AG04450 (cell line): ENCODE measurements around the gene CRYBG2. TPM values are rescaled to one million over a fixed set of nuclear protein-coding genes. Genes with fewer than 3 reads are reported as not detected.

Source experiments
- CTCF ChIA-PET: fragments of 300-600, 350-600 bp; formaldehyde crosslinking; extraction: SDS; loops from one replicate; lab custom pipeline; 2022; ENCODE audit warnings: antibody characterized with exemption, inconsistent platforms; lab: Charles Lee
- POLR2A ChIA-PET: fragments of 350-600 bp; formaldehyde crosslinking; extraction: SDS; loops from one replicate; lab custom pipeline; 2021; ENCODE audit warnings: antibody characterized with exemption, inconsistent platforms; lab: Yijun Ruan, JAX
- DNase-seq: peaks from one replicate; pipeline ENCODE4 v3.0.0-alpha.2; 2011; ENCODE audit warnings: low read depth, low spot score
- H3K27ac ChIP-seq: one replicate; pipeline ENCODE4 v1.5.1; 2012; ENCODE audit warnings: low read depth, low read length, control low read depth
- H3K27me3 ChIP-seq: one replicate; pipeline ENCODE4 v1.6.0; 2012; ENCODE audit warnings: low read length; ENCODE audit not compliant: control insufficient read depth, insufficient read depth
- H3K4me3 ChIP-seq: 2 replicates; pipeline ENCODE4 v1.5.1; 2011; ENCODE audit warnings: mild to moderate bottlenecking, low read depth, low read length, control low read depth
- H3K9me3 ChIP-seq: 2 replicates; pipeline ENCODE4 v1.5.1; 2012; ENCODE audit warnings: low read length; ENCODE audit not compliant: control insufficient read depth, insufficient read depth
- polyA plus RNA-seq: library from polyadenylated mRNA; depleted of rRNA; stranded (reverse); fragments of >200 nt; gene quantifications from 2 replicates; pipeline ENCODE4 v1.2.3, GENCODE V29; 2011
- TF ChIP-seq, protein P1 (sequence below): IDR thresholded peaks from 2 replicates; pipeline ENCODE4 v1.5.1; 2011; ENCODE audit warnings: low read depth, low read length, control low read depth, inconsistent platforms

The CRYBG2 gene
- polyA plus RNA-seq, 1 experiment: not detected

DNA sequence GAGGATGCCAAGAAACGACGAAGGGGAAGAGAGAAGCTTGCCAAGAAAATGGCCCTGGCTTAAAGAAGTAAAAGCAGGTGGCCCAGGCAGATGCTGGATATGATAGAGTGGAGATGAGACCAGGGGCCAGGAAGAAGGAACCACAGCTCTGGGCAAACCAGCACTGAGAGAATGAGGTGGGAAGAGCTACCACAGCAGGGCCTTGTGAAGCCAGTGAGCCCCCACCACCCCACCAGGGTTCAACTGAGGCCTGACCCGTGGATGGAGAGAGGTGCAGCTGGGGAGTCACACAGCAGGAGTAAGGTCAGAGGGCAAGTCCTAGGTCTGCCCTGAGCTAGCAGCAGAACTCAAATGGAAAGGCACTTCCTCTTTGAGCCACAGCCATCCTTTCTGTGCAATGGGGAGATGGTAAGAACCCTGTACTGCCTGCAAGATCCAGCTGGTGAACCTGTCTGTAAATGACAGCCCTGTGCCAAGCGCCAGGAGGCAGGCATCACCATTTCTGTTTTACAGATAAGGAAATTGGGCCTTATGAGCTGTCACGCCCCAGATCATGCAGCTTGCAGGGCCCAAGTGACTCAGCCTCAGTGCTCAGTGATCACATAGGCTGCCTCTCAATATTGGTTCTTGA is 65.5 kb downstream of the CRYBG2 start:
- no peaks in the 10 kb centered on the region for H3K27me3 ChIP-seq
- ChIA-PET CTCF (interaction anchor here (0.7 to 1.3 kb wide), 4 partner anchors 13 to 129 kb away, joined by 3 to 6 read pairs (median 4); partner anchors contain the start of gene CEP85), POLR2A (no interaction called here)
- no peak overlapping the region for H3K4me3 ChIP-seq
- DNase-seq: no peak
- TF ChIP-seq, protein P1, sequence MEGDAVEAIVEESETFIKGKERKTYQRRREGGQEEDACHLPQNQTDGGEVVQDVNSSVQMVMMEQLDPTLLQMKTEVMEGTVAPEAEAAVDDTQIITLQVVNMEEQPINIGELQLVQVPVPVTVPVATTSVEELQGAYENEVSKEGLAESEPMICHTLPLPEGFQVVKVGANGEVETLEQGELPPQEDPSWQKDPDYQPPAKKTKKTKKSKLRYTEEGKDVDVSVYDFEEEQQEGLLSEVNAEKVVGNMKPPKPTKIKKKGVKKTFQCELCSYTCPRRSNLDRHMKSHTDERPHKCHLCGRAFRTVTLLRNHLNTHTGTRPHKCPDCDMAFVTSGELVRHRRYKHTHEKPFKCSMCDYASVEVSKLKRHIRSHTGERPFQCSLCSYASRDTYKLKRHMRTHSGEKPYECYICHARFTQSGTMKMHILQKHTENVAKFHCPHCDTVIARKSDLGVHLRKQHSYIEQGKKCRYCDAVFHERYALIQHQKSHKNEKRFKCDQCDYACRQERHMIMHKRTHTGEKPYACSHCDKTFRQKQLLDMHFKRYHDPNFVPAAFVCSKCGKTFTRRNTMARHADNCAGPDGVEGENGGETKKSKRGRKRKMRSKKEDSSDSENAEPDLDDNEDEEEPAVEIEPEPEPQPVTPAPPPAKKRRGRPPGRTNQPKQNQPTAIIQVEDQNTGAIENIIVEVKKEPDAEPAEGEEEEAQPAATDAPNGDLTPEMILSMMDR: no peak
- H3K27ac ChIP-seq: no peak overlapping the region
- no peaks in the 10 kb centered on the region; the same call in 1 of the 2 replicates for H3K9me3 ChIP-seq

DNA sequence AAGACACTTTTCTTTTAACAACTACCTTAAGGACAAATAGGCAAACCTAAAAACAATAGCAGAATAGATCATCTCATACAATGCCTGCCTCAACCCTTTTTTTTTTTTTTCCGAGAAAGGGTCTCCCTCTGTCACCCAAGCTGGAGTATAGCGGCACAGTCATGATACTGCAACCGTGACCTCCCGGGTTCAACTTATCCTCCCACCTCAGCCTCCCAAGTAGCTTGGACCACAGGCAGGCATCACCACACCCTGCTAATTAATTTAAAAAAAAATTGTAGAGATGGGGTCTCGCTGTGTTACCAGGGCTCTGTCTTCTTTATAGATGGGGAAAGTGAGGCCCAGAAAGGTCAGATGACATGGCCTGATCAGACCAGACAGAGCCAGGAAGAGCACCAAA is 66.1 kb downstream of the CRYBG2 start:
- H3K27ac ChIP-seq: no peak overlapping the region
- ChIA-PET POLR2A (no interaction called here), CTCF (no interaction called here)
- no peaks in the 10 kb centered on the region for H3K27me3 ChIP-seq
- H3K9me3 ChIP-seq: no peaks in the 10 kb centered on the region; the same call in 1 of the 2 replicates
- TF ChIP-seq, protein P1: no peak
- no peak overlapping the region for H3K4me3 ChIP-seq
- DNase-seq: no peak

DNA sequence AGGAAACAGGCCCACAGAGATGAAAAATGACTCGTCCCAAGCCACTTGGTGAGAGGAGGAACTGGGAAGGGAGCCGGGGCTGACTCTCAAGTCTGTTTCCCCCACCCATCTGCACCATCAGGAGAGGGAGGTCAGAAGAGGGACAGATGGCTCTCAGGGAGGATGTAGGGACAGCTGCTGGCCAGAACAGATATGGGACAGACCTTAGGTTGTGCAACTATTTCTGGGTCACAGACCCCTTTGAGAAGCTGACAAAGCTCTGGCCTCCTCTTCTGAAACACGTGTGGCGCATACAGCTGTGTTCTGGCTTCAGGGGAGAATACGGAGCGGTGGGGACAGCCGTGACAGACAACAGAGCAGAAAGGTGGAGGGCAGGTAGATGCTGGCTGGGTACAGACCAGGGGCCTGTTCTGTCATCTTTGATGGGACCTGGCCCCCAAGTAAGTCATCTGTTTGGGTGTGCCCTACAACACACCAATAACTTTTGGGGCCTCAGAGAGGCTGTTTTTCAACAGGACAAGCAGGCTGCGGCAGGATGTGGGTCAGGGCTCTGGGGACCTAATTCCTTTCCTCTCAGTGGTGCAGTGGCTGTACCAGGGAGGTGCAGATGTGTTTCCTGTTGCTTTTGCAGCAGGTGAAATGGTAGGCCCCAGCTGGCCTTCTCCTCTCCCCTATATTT is 66.8 kb downstream of the CRYBG2 start:
- Histone ChIP-seq H3K27me3 (no peaks in the 10 kb centered on the region), H3K4me3 (no peak overlapping the region), H3K9me3 (no peaks in the 10 kb centered on the region; the same call in 1 of the 2 replicates), H3K27ac (no peak overlapping the region)
- DNase-seq: no peak
- TF ChIP-seq, protein P1: no peak
- CTCF ChIA-PET: interaction anchor here (0.6 to 4.3 kb wide), 3 partner anchors 12 to 54 kb away, joined by 3 to 19 read pairs (median 6); no protein-coding TSS in a partner anchor
- POLR2A ChIA-PET: no interaction called here

DNA sequence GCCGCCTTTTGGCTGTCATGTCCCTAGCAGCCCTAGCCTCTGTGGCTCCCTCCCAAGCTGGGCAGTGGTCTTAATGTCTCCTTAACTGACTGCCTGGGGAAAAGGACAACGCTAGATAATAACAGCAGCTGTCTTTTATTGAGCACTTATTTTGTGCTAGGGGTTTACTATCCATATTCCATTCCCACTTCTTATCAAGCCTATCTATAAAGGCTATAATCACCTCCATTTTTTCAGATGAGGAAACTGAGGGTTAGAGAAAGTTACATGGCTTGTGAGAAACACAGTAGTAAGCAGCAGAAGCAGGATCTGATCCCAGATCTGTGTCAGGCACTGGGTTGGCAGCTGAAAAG is 67.9 kb downstream of the CRYBG2 start:
- TF ChIP-seq, protein P1: no peak
- POLR2A ChIA-PET: interaction anchor here (0.6 kb wide), 1 partner anchor 10 kb away, joined by 3 read pairs; no protein-coding TSS in a partner anchor
- CTCF ChIA-PET: interaction anchor here (0.6 to 4.3 kb wide), 5 partner anchors 9 to 131 kb away, joined by 3 to 24 read pairs (median 19); no protein-coding TSS in a partner anchor

More for the DNA sequence above, 67.9 kb downstream of the CRYBG2 start:
- DNase-seq: no peak
- Histone ChIP-seq H3K9me3 (no peaks in the 10 kb centered on the region; the same call in 1 of the 2 replicates), H3K27me3 (no peaks in the 10 kb centered on the region), H3K27ac (no peak overlapping the region), H3K4me3 (no peak overlapping the region)
